ENCODE data around the gene GNG11. TPM values are rescaled to one million over a fixed set of nuclear protein-coding genes. Genes with fewer than 3 reads are reported as not detected.

Gene GNG11
- total and polyA plus RNA-seq, 2 experiments from 2014 or later = 1.6 to 6.3 TPM

GRCh38 chr7:93941945-93942344 lies 20.4 kb downstream of the GNG11 start:
- H2AFZ ChIP-seq = no peak overlapping the region
- H3K9me3 Mint-ChIP-seq = no peaks in the 10 kb centered on the region; the same call in 2 of the 3 replicates
- no peaks in the 10 kb centered on the region for H3K4me1 ChIP-seq (ENCODE audit: insufficient read depth)
- TF ChIP-seq POLR2AphosphoS5 (IDR thresholded peaks at IDR 0.05; ENCODE audit: low read depth) = no peak
- no peak for TF ChIP-seq JUNB (IDR thresholded peaks at IDR 0.05; ENCODE audit: unreplicated experiment)
- no peak for TF ChIP-seq ZNF114 (CRISPR knock-in tag; IDR thresholded peaks at IDR 0.05)
- TF ChIP-seq EZH2phosphoT487 (IDR thresholded peaks at IDR 0.05; ENCODE audit: unreplicated experiment) = no peak
- TF ChIP-seq ZNF331 (CRISPR knock-in tag; IDR thresholded peaks at IDR 0.05; ENCODE audit: low read depth) = no peak
- TF ChIP-seq EZH2 (IDR thresholded peaks at IDR 0.05; ENCODE audit: low read depth, unreplicated experiment) = no peak
- no peak for TF ChIP-seq REST (IDR thresholded peaks at IDR 0.05; ENCODE audit: unreplicated experiment)
- TF ChIP-seq STAT1 (IDR thresholded peaks at IDR 0.05; ENCODE audit: unreplicated experiment) = no peak
- TF ChIP-seq CREB1 (CRISPR knock-in tag; IDR thresholded peaks at IDR 0.05; ENCODE audit: low read depth) = no peak
- TF ChIP-seq NANOG (IDR thresholded peaks at IDR 0.05; ENCODE audit: borderline replicate concordance) = no peak
- no peak for TF ChIP-seq ZNF462 (CRISPR knock-in tag; IDR thresholded peaks at IDR 0.05)
- no peak for TF ChIP-seq ETS1 (IDR thresholded peaks at IDR 0.05)
- no peak for TF ChIP-seq CTCF (conservative IDR thresholded peaks at IDR 0.05; ENCODE audit: low read depth in 2 of 2)
- no peaks in the 10 kb centered on the region for H3K27me3 ChIP-seq (ENCODE audit: insufficient read depth)
- H3K36me3 Mint-ChIP-seq (ENCODE audit: low read depth) = no peaks in the 10 kb centered on the region
- H3K27me3 Mint-ChIP-seq (ENCODE audit: insufficient read depth, low read depth, poor library complexity) = no peaks in the 10 kb centered on the region
- H4K20me1 ChIP-seq (replicated peaks; ENCODE audit: insufficient read depth) = no peaks in the 10 kb centered on the region
- no peaks in the 10 kb centered on the region for H3K79me2 ChIP-seq (replicated peaks; ENCODE audit: insufficient read depth)
- H3K4me1 Mint-ChIP-seq = no peaks in the 10 kb centered on the region; the same call in 2 of the 3 replicates
- H3K4me3 ChIP-seq = no peak overlapping the region
- H3F3A ChIP-seq (replicated peaks; ENCODE audit: low read depth) = no peaks in the 10 kb centered on the region
- H3K36me3 ChIP-seq (ENCODE audit: insufficient read depth) = no peaks in the 10 kb centered on the region
- H3K9me2 ChIP-seq (ENCODE audit: insufficient read depth) = no peaks in the 10 kb centered on the region
- DNase-seq (ENCODE audit: low spot score) (no peak), ATAC-seq (no peak)
- no peak overlapping the region for H3K27ac ChIP-seq (ENCODE audit: low read depth)
- no peak overlapping the region for H3K4me3 Mint-ChIP-seq
- H3K27ac Mint-ChIP-seq = no peak overlapping the region
- H3K4me2 ChIP-seq = no peak overlapping the region

All from GM23338 (cell line).